Activated T-cell treated with anti-CD3 and anti-CD28 coated beads for 48 hours (primary cell): ENCODE results near the gene MSH3.
"Not testable (repeated sequence)": the region's sequence is repeated elsewhere in the genome, so short reads cannot be mapped to it uniquely, and the experiment has no call there.

Source experiments
- DNase-seq: peaks from one replicate; pipeline ENCODE4 v3.0.0-alpha.2; 2020; ENCODE audit warnings: low read depth

Gene MSH3

DNA sequence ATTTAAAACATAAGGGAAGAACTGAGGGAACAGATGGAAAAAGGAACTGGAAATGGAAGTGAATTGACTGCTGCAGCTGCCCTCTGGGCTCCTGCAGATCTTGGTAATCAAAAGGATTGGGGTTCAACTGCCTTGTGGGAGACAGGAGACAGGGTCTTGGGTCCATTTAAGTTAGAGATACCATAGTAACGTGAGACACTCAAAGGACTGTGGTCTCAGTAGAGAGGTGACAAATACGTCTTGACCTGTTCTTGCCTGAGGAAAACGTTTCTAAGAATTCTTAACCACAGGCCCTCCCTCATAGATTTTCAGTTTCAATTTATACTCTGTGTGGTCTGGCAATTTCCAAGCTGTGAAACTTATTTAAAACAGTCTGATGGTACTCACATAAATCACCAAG lies 101.2 kb downstream of the MSH3 start:
- no peak for DNase-seq

DNA sequence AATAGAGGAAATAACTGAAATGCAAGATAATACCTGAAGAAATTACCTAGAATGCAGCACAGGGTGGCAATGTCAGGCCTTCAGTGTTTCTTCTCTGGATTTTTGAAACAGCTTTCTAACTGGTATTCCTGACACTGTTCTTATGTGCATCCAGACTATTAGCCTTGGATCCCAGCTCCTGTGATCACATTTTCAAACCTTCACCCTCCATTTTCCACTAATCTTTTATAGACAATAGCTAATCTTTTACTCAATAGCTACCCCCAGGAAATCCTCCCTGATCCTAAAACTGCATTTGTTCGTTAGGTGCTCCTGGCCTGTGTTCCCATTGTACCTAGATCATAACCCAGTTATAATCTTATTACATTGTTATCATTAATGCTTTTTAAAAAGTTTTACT lies 101.8 kb downstream of the MSH3 start:
- no peak for DNase-seq

DNA sequence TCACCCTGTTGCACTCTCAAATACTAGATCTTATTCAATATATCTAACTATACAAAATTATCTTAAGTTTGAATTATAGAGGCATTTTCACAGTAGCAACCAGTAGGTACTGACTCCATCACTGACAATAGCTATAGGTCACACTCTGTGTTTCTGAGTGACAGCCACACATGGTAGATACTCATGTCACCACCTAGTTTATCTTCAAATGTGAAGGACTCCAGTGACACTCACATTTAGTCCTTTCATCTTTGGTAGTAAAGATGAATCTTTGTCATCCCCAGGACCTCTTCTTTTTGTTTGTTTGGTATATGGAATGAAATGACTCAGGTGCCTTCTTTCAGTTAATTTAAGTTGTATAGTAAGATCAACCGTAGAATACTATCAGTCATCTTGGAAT lies 102.8 kb downstream of the MSH3 start:
- DNase-seq = no peak

DNA sequence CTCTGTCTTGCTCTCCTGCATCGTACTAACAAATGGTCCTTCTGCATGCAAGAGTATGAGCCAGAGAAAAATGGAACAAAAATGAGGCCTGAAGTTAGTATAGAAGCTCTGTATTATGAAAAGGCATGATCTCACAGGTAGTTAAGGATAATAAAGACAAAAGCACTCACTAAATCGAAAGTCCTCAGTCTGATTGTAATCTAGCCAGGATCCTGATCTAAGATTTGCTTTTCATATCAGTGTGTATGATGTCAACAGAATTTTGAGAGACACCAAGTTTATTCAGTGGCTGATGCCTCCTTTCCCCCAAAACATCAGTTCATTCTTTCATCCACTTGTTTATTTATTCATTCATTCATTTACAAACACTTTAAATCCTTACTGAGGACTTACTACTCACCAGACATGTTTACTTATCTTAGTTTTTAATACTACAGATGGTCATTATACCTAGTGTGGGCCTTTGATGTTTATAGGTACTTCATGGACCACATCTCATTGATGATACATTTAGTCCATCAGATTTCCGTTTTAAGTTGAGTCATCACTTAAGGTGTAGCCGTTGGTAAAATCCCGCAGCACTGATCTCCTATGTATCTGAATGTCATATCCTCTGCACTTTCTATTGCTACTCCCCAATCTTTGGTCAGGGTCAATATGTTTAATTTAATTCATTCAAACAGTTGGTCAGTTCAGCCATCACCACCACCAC lies 105.6 kb downstream of the MSH3 start:
- DNase-seq = no peak

- no peak for DNase-seq
These were observed 106.2 kb downstream of the MSH3 start for GRCh38 chr5:80760680-80761079.

DNA sequence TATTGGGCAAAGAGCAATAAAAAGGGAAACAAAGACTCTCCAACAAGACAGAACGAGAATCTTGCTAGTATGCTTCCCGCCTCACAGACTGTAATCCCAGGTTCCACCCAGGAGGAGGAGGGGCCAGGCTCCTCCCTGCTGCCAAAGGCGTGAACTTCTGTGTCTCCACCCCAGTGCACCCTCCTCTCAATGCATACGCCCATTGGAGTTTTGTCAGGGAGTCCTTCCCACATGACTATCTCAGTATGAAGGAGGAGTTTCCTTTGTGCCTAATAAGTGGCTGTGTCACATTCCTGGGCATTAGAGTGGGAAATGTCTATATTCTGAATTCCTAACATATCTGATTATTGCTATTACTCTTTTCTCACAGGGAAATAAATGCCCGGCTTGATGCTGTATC lies 106.7 kb downstream of the MSH3 start:
- no peak for DNase-seq

DNA sequence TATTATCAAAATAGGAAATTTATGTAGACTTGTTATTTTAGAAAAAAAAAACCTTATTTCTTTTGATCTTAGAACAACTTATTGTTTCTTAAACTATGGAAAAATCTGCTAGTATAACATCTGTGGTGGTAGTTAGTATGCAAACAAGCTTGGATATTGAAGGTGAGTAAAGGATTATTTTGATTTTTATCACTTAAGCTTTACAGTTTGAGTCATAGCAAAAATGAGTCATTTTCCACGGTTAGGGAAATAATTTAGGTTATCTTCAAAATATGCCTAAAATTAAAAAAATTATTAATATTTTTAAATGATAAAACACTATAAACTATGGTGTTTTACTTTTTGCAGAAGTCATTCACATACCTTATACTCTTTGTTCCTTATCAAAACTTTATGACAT lies 107.5 kb downstream of the MSH3 start:
- DNase-seq = no peak

DNA sequence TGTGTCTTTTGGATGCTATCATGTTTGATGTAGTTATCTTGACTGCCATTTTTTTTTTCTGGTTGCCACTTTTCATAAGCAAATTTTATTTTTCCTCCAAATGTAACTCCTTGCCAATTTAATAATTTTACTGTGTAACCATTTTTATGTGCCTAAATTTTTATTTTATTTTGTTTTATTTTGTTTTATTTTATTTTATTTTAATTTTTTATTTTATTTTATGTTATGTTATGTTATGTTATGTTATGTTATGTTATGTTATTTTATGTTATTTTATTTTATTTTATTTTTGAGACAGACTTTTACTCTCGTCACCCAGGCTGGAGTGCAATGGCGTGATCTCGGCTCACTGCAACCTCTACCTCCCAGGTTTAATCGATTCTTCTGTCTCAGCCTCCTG lies 108.1 kb downstream of the MSH3 start:
- DNase-seq = no peak

DNA sequence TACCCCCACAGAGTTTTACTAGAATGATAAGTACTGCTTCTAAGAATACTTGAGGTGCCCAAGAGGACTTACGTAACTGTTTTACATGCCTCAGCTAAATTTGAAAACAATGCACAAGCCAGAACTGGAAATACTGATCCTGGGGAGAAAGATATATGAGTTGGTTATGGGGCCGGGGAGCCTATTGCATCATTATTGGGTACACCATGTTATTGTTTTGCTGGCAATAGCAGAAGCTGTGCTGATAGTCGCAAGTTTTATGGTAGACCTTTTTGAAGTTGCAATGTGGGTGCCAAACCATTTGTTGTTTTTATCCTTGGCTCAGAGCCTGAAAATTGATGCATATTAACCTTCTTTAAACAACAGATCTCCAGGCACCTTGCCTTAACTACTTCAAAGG lies 108.8 kb downstream of the MSH3 start:
- DNase-seq = no peak

DNA sequence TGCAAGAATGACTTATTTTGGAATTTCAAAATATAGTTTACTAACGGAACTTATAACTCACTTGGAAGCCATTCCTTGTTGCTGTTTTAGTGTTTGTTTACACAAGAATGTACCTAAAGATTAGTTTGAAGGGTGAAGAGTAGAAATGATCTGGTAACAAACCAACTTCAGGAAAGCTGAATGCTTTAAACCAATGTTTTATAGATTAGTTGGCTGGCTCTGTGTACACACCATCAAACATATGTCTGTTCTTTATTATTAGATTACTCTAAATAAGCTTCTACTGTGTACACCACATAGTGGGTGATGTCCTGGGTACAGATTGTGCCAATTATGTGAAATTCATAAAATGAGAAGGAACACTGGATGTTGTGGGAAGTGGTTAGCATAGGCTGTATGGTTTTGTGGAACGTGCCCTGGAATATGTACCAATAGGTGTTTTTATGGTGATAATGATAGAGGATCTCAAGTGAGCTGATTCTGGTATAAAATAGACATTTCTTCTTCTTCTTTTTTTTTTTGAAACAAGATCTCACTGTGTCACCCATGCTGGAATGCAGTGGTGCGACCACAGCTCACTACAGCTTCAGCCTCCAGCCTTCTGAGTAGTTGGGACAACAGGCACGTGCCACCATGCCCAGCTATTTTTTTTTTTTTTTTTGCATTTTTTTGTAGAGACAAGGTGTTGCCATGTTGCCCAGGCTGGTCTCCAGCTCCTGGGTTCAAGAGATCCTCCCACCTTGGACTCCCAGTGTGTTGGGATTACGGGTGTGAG lies 109.6 kb downstream of the MSH3 start:
- DNase-seq = no peak

DNA sequence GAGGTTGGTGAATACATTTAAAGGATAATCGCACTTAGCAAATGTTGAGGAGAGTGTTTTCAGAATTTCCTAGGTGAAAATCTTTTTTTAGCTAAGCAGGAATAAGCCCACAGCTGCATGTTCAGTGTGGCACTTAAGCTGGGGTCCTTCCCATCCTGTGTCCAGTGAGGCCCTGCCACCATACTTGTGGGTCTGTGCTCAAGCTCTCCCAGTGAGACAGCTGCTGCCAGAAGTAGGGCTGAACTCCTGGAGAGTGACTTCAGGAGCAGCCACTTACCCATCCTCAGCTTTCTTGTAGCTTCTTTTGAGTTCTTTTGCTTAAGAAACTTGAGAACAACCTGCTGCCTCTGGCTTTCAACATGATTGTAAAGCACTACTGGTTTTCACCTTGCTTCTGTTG lies 110.3 kb downstream of the MSH3 start:
- no peak for DNase-seq

DNA sequence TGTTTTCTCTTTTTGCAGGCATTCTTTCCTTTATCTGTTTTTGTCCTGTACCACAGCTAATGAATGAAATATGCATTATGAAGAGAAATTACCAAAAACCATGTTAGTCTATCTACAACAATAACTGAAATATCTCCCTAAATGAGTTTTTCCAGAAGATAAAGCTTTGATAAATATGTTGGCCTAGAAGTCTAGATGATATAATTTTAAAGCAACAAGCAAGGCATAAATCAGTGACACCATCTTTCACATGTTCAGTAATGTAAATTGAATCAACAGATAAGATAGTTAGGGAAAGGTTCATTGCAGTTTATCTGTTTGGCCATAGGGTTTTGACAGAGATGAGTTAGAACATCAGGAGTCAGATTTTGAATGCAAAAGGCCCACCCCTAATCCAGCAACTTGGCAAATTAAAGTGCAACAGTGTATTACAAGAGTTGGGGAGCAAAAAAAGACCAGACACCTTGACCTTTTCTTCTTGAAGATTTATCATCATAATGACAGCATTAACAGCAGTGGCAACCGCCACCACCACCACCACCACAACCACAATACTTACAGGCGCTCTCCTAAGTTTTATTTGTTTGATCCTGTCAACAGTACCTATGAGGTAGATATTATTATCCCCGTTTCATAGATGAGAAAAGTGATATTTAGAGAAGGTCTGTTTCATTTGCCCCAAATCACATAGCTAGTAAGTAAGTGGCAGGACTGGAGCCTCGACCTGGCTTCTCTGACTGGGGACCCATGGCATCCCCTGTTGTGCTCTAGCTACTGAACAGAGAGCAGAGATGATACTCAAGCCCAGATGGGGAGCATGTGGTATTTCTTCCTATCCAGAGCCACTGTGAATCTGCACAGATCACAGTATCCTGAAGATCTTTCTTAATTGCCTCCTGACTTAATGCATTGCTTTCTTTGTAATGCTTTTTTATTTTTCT lies 123.2 kb downstream of the MSH3 start:
- no peak for DNase-seq

GRCh38 chr5:80780024-80780423 lies 125.6 kb downstream of the MSH3 start:
- DNase-seq = no peak

DNA sequence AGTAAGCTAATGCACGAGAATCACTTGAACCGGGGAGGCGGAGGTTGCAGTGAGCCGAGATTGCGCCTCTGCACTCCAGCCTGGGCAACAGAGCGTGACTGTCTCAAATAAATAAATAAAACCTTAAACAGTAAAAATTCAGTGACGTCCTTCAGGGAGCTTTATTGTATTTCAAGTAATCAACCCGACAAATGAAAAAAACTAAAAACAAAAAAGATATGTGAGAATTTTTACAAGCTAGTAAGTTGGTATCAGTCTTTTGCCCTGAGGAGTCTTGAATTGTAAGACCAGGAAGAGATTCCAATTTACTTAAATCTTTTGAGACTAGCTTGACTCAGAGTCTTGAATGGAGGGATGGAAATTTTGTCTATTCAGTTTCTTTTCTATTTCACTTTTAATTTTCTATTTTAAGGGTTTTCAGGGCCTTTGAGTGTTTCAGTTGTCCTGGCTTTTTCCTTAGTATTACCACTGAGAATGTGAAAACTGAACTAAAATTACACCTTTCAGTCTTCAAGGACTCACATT lies 126.4 kb downstream of the MSH3 start:
- no peak for DNase-seq

DNA sequence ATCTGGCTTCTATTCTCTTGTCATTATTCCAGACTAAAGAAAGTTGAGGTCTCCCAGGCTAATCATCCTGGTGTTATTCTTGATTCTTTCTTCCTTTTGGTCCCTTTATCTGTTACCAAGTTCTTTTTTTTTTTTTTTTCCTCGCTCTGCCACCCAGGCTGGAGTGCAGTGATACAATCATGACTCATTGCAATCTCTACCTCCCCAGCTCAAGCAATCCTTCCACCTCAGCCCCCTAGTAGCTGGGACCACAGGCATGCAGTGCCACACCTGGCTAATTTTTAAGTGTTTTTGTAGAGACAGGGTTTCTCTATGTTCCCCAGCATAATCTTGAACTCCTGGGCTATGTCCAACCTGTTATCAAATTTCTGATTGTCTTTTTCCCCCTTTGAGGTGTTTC lies 126.9 kb downstream of the MSH3 start:
- DNase-seq = no peak

DNA sequence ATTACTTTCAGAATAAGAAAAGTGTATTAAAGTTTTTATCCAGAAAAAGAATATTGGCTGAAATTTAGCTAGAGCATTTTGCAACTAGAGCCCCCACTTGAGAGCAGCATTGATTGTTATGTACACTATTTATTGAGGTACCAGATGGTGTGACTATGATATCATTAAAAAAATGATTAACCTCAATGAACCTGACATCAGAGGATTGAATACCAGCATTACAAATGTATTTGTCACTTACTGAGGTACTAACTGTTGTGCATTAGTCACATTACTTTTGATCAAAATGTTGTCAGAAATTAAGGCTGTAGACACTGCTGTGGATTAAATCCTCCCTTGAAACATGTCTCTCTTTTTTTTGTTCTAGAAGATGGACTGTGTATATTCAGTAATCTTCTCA lies 128.2 kb downstream of the MSH3 start:
- no peak for DNase-seq

DNA sequence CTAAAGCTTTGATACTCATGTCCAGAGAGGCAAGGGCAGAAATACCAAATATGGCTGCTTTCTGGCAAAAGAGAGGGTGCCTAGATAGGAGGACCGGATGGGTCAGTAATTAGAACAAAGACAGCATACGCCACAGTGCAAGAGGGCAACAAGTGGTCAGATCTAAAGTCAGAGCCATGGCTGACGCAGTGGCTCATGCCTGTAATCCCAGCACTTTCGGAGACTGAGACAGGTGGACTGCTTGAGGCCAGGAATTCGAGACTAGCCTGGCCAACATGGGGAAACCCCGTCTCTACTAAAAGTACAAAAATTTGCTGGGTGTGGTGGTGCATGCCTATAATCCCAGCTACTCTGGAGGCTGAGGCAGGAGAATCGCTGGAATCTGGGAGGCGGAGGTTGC lies 129.3 kb downstream of the MSH3 start:
- DNase-seq = not testable (repeated sequence)

- no peak for DNase-seq
These were observed 130.0 kb downstream of the MSH3 start for GRCh38 chr5:80784451-80784850.

DNA sequence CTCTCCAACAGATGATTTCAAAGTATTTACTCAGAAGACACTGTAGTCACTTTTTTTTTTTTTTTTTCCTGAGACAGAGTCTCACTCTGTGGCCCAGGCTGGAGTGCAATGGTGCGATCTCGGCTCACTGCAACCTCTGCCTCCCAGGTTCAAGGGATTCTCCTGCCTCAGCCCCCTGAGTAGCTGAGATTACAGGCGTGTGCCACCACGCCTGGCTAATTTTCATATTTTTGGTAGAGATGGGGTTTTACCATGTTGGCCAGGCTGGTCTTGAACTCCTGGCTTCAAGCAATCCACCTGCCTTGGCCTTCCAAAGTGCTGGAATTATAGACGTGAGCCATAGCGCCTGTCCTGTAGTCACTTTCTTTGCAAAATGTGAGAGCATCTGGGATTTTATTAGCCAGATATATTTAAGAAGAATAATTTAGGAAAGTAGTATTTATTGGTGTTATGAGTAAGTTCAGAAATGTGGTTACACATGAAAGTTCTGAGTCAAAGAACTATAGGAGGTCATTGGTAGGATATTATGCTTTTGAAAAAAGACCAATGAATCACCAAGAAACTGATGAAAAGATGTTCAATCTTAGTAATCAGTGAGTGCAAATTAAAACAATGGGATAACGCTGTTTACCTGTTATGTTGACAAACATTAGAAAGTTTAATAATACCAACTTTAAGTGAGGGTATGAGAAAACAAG lies 135.0 kb downstream of the MSH3 start:
- not testable (repeated sequence) for DNase-seq

DNA sequence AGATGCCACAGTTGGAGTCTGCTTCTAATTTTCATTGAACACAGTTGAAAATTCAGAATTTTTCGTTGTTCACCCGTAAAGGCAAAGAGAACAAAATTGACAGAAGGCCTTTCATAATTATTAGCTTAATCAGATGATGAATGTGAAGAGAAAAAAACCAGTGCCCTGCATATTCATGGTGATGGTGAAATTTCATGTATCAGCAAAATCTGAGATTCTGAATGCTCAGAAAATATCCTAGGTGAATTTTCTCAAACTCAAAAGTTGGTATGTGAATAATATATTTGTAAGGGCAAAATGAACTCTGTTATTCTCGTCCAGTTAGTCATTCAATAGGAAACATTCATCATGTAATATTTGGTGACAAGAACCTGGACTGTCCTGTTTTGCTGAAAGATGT lies 136.2 kb downstream of the MSH3 start:
- DNase-seq = no peak

GRCh38 chr5:80793354-80793753 lies 138.9 kb downstream of the MSH3 start:
- DNase-seq = no peak

- no peak for DNase-seq
These were observed 142.4 kb downstream of the MSH3 start for GRCh38 chr5:80796846-80797245.
